Loucy (cell line): ENCODE data around the gene SIPA1L3.

Experiments used
- H2AFZ ChIP-seq: fragments of 200-600 bp; sonication (generic); 2 replicates; pipeline ENCODE4 v1.6.0; 2016; ENCODE audit warnings: antibody characterized with exemption, mild to moderate bottlenecking, low read length, moderate library complexity
- H3F3A ChIP-seq: fragments of 200-600 bp; 2 replicates; pipeline ENCODE4 v1.6.0; 2016; ENCODE audit warnings: antibody characterized with exemption, low read depth, mild to moderate bottlenecking
- H3K27me3 ChIP-seq: fragments of 200-600 bp; sonication (generic); 2 replicates; pipeline ENCODE4 v1.6.1; 2014; ENCODE audit warnings: low read length, mild to moderate bottlenecking; ENCODE audit not compliant: insufficient read depth, poor library complexity, severe bottlenecking
- H3K36me3 ChIP-seq: fragments of 200-600 bp; sonication (generic); 2 replicates; pipeline ENCODE4 v1.6.1; 2016; ENCODE audit warnings: low read length; ENCODE audit not compliant: insufficient read depth
- H3K4me1 ChIP-seq: fragments of 200-600 bp; sonication (generic); 2 replicates; pipeline ENCODE4 v1.5.1; 2014; ENCODE audit warnings: low read length, mild to moderate bottlenecking; ENCODE audit not compliant: insufficient read depth, poor library complexity, severe bottlenecking
- H3K4me2 ChIP-seq: fragments of 200-600 bp; sonication (generic); 2 replicates; pipeline ENCODE4 v1.6.0; 2014; ENCODE audit warnings: antibody characterized with exemption, low read length, low read depth, mild to moderate bottlenecking; ENCODE audit not compliant: poor library complexity, severe bottlenecking
- H3K4me3 ChIP-seq: fragments of 200-600 bp; sonication (generic); 2 replicates; pipeline ENCODE4 v1.5.1; 2014; ENCODE audit warnings: low read length, mild to moderate bottlenecking, mixed read lengths; ENCODE audit not compliant: poor library complexity, severe bottlenecking
- H3K79me2 ChIP-seq: fragments of 200-600 bp; sonication (generic); 2 replicates; pipeline ENCODE4 v1.6.1; 2014; ENCODE audit warnings: low read length; ENCODE audit not compliant: insufficient read depth
- H3K9ac ChIP-seq: fragments of 200-600 bp; sonication (generic); 2 replicates; pipeline ENCODE4 v1.6.0; 2014; ENCODE audit warnings: mild to moderate bottlenecking, low read depth, low read length, moderate library complexity; ENCODE audit not compliant: poor library complexity, severe bottlenecking
- H3K9me2 ChIP-seq: fragments of 200-600 bp; sonication (generic); replicated peaks from 2 replicates; pipeline ENCODE4 v1.6.1; 2016; ENCODE audit warnings: low read depth, low read length, mixed read lengths
- H3K9me3 ChIP-seq: fragments of 200-600 bp; sonication (generic); 2 replicates; pipeline ENCODE4 v1.6.1; 2014; ENCODE audit warnings: mild to moderate bottlenecking, antibody characterized with exemption, low read length, low read depth; ENCODE audit not compliant: insufficient read depth
- H4K20me1 ChIP-seq: fragments of 200-600 bp; sonication (generic); 2 replicates; pipeline ENCODE4 v1.6.0; 2014; ENCODE audit warnings: antibody characterized with exemption, low read length, mild to moderate bottlenecking; ENCODE audit not compliant: insufficient read depth, poor library complexity, severe bottlenecking
- EZH2phosphoT487 ChIP-seq: fragments of 200-600 bp; IDR thresholded peaks from 2 replicates; pipeline ENCODE4 v1.6.1; 2018; ENCODE audit warnings: antibody characterized with exemption, mild to moderate bottlenecking, moderate library complexity, borderline replicate concordance
- TF ChIP-seq, protein P1 (sequence below): fragments of 200-600 bp; sonication (generic); conservative IDR thresholded peaks from 2 replicates; pipeline ENCODE4 v1.5.1; 2014; ENCODE audit warnings: mild to moderate bottlenecking, antibody characterized with exemption, low read length

The SIPA1L3 gene

DNA sequence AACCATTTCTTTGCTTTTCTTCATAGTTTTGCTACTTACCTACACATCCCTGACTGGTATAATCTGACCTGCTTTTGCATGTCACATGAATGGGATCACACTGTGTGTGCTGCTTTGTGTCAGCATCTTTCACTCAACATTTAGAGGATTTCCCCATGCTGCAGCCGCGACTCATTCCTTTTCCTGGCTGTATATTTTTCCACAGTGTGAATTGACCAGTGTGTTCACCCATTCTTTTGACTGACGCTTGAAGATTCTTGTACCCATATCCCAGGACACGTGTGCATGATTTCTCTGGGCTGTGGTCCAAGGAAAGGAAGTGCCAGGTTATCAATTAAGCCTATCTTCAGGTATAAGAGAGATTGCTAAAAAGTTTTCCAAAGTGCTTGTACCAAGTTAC lies 198.6 kb downstream of the SIPA1L3 start:
- no peak overlapping the region for H3K9ac ChIP-seq
- TF ChIP-seq EZH2phosphoT487: no peak
- TF ChIP-seq, protein P1, sequence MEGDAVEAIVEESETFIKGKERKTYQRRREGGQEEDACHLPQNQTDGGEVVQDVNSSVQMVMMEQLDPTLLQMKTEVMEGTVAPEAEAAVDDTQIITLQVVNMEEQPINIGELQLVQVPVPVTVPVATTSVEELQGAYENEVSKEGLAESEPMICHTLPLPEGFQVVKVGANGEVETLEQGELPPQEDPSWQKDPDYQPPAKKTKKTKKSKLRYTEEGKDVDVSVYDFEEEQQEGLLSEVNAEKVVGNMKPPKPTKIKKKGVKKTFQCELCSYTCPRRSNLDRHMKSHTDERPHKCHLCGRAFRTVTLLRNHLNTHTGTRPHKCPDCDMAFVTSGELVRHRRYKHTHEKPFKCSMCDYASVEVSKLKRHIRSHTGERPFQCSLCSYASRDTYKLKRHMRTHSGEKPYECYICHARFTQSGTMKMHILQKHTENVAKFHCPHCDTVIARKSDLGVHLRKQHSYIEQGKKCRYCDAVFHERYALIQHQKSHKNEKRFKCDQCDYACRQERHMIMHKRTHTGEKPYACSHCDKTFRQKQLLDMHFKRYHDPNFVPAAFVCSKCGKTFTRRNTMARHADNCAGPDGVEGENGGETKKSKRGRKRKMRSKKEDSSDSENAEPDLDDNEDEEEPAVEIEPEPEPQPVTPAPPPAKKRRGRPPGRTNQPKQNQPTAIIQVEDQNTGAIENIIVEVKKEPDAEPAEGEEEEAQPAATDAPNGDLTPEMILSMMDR: no peak

DNA sequence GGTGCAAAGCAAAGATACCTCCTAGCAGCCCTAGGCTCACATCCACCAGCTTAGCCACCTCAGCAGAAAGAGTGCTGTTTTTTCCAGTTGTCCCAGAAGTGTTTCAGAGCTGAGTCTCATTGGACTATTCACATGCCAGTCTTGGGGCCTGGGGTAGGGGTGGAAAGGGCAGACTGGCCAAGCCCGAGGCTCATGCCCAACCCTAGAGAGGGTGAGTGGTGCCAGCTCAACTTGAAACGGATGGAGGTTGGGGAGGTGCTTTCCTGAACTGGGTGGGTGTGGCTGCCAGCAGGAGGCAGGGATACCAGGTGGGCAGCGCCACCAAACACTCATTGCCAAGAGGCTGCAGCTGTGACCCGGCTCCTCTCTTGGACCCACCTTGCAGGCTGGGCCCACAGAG lies 200.1 kb downstream of the SIPA1L3 start:
- Histone ChIP-seq H3K4me1 (no peaks in the 10 kb centered on the region), H3K9me3 (no peaks in the 10 kb centered on the region), H3K4me2 (no peak overlapping the region), H3K4me3 (no peak overlapping the region), H2AFZ (no peak overlapping the region), H3K79me2 (no peaks in the 10 kb centered on the region), H3K27me3 (no peaks in the 10 kb centered on the region), H3K9ac (no peak overlapping the region), H4K20me1 (no peaks in the 10 kb centered on the region), H3K9me2 (no peaks in the 10 kb centered on the region), H3F3A (no peaks in the 10 kb centered on the region), H3K36me3 (peaks cover 51% of the 10 kb centered on the region; the same call in 1 of the 2 replicates)
- TF ChIP-seq EZH2phosphoT487: no peak
- TF ChIP-seq, protein P1: no peak

More for the DNA sequence above, 198.6 kb downstream of the SIPA1L3 start:
- H4K20me1 ChIP-seq: no peaks in the 10 kb centered on the region
- no peaks in the 10 kb centered on the region for H3K4me1 ChIP-seq
- no peaks in the 10 kb centered on the region for H3K79me2 ChIP-seq
- no peaks in the 10 kb centered on the region for H3K9me2 ChIP-seq
- H2AFZ ChIP-seq: no peak overlapping the region
- no peak overlapping the region for H3K4me2 ChIP-seq
- peaks cover 52% of the 10 kb centered on the region; the same call in 1 of the 2 replicates for H3K36me3 ChIP-seq
- no peaks in the 10 kb centered on the region for H3F3A ChIP-seq
- no peaks in the 10 kb centered on the region for H3K9me3 ChIP-seq
- H3K4me3 ChIP-seq: no peak overlapping the region
- no peaks in the 10 kb centered on the region for H3K27me3 ChIP-seq

DNA sequence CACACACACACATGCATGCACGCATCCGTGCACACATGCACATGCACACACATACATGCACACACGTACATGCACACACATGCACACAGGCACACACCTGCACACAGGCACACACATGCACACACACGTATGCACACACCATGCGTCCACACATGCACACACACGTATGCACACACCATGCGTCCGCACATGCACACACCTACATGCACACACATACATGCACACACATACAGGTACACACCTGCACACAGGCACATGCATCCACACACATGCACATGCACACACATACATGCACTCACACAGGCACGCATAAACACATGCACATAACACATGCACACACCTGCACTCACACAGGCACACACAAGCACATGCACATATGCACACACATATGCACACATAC lies 204.9 kb downstream of the SIPA1L3 start:
- H3K9me3 ChIP-seq: no peaks in the 10 kb centered on the region
- H3K4me1 ChIP-seq: peaks cover 27% of the 10 kb centered on the region
- no peaks in the 10 kb centered on the region for H3K9me2 ChIP-seq
- H3K4me3 ChIP-seq: no peak overlapping the region
- H3K27me3 ChIP-seq: no peaks in the 10 kb centered on the region
- TF ChIP-seq EZH2phosphoT487: no peak
- TF ChIP-seq, protein P1: no peak
- no peak overlapping the region for H3K9ac ChIP-seq
- H2AFZ ChIP-seq: no peak overlapping the region
- H3K79me2 ChIP-seq: no peaks in the 10 kb centered on the region
- H3K36me3 ChIP-seq: peaks cover 35% of the 10 kb centered on the region; the same call in 1 of the 2 replicates
- H4K20me1 ChIP-seq: no peaks in the 10 kb centered on the region
- no peak overlapping the region for H3K4me2 ChIP-seq
- H3F3A ChIP-seq: no peaks in the 10 kb centered on the region
